Stimulated activated CD8-positive, alpha-beta memory T cell treated with anti-CD3 and anti-CD28 coated beads, Interleukin-4, amount 100 ng/mL, for 24 hours (primary cell): ENCODE data around the gene MYOF.
"Not testable (repeated sequence)": the region's sequence is repeated elsewhere in the genome, so short reads cannot be mapped to it uniquely, and the experiment has no call there.

ENCODE experiments used
- DNase-seq: peaks from one replicate; pipeline ENCODE4 v3.0.0-alpha.2; 2020; ENCODE audit warnings: low read depth

MYOF gene

DNA sequence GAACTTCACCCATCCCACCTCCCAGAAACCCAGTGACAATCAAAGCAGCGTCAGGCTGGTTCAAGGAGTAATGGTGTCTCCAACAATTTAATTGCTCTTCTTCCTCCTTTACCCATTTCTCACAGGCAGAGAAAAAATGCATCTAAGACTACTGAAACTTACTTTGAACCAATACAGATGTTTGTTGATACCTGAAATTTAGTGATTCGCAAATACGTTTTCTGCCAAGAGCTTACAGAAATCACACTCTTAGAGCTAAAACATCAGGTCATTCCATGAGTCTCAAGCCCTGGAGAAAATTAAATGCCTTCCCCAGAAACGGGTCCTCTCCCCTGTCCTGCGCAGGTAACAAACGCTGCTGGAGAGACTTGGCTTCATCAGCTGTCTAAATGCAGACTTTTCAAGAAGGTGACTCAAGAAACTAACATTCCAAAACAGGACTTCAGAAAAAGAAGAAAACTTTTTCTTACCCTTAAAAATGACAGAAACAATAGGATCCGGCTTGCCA lies 443 bp downstream of the MYOF start:
- DNase-seq = no peak

DNA sequence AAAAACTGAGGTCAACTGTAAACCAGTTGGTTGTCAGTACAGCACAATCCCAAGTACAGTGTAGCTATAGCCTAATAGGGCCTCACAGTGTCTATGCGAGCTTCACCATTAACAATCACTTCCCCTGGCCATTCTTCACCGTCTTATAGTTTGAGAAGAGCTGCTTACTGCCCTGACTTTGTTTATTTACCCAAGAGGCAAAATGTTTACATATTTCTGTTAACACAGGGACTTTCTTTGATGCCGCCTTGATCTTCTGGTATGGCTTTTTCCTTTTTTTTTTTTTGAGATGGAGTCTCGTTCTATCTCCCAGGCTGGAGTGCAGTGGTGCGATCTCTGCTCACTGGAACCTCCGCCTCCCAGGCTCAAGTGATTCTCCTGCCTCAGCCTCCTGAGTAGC lies 3.3 kb downstream of the MYOF start:
- no peak for DNase-seq

DNA sequence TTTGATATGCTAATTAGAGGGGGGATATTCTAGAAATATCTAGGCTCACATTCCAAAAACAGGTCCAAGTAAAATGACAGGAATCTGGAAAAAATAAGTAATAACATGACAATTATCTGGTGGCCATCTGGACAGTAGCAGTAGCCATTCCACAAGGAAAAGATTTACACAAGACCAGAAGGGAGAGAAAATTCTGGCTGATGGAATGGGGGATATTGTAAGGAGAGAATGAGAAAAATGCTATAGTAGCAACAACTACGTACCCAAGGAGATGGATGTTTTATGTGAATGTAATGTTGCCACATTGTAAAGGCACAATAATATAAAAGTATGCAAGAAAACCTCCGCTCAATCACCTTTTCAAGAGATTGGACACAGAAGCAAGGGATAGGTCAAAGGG lies 5.4 kb downstream of the MYOF start:
- DNase-seq = no peak

DNA sequence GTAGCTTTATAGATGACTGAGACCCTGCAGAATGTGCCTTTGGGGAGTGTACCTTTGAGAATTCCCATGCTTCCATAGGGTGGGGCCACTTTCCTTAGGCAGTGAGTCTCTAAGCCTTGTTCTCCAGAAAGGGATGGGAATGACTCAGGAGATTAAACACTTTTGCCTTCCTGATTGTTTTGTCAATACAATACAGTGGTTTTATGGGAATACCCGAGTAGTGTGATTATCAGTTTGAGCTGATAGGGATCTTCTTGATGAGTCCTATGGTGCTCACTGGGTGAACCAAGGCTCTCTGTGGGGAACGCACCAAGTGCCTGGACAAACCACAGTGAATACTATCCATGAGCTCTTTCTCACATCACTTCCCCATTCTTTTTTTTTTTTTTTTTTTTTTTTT lies 6.3 kb downstream of the MYOF start:
- DNase-seq = no peak

DNA sequence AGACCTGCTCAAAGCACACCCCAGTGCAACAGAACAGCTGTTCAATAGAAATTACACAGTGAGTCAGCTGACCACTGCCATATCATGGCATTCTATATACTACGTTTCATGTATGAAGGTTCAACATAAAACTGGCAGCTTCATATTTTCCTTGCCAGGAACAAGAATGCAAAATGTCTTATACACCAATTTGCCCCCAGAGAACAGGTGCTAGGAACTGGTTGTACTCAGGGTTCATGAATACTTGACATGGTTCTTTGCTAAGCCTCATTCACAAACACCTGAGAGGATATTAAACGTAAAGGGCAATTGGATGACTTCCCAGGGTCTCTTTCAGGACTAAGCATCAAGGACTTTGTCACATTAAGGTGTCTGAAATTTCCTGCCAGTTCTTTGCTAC lies 6.9 kb downstream of the MYOF start:
- DNase-seq = no peak

DNA sequence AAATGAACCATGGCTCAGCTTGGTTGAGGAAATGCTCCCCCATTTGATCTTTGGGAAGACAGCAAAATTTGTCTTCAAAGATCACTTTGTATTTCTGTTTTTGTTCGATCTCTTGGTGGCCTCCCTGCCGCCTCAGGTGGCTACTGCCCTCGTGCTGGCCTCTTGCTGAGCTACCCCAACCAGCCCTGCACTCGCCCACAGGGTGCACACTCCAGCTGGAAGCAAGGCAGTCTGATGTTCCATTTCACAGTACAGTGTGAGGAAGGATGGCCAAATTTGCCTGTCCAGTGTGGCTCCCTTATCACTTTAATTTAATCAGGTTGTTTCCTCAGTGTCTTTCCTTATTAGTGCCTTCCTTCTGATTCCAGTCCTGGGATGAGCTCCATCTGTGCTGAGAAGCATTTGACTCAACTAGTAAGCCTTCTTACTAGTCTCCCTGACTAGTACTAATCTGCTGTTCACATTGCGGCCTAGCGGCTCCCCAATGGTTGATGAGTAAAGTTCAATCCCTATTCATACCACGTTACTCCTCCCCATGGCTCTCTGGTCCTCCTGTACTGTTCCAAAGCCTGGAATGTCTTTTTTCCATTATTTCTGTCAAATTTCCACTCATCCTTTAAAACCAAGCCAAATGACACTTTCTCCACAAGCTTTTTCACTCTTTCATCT lies 8.2 kb downstream of the MYOF start:
- no peak for DNase-seq

DNA sequence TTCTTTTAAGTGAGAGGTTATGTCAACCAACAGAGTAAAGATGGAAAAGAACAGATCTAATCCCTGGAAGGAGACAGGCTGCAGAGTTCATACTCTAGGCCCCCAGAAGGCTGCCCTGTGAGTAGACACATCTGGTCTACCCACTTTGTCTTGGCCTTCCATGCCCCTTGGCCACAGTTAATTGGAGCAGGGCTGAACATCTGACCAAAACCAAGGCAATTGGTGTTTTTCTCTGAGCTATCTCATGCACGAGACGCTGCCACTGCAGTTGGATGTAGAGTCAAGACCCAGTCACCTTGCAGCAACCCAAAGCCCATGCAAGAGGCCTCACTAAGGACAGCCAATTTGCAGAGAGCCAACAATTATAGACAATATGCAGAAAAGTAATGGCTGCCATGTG lies 9.0 kb downstream of the MYOF start:
- DNase-seq = no peak

DNA sequence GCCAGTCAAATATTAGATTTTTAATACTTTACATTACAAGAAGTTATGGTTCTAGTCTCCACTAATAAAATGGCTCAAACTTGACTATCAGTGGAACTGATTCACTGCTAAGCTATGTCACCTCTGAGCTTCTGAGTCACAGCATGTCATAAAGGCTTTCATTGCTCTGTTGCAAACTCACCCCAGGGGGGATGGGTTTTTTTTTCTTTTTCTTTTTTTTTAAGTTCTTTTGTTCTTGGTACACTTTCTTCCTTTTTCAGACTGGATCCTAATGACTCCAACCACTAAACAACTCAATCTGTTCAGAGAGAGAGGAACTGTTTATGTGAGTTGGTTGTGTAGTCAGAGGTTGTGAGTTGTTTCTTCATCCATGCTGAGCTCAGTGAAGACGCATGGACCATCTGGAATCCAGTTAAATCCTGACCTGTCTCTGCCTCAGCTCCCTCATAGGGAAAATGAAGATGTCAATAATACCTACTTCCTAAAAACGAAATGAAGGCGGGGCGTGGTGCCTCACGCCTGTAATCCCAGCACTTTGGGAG lies 11.0 kb downstream of the MYOF start:
- no peak for DNase-seq

DNA sequence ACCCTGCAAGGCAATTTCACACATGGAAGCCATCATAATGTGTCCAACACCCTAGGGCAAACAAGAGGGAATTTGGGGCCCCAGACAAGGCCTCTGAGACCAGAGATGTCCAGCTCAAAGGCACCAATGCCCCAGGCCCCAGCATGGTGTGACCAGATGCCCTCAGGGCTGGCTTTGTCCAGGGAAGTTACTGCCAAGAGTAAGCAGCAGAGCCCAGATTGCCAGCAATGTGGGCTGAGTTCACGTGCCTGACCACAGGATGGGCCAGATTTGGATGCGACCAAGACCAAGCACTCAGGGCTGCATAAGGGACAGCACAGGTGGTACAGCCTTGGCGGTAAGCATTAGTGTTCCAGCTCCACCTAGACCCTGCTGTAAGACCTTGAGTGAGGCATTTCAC lies 12.7 kb downstream of the MYOF start:
- no peak for DNase-seq

DNA sequence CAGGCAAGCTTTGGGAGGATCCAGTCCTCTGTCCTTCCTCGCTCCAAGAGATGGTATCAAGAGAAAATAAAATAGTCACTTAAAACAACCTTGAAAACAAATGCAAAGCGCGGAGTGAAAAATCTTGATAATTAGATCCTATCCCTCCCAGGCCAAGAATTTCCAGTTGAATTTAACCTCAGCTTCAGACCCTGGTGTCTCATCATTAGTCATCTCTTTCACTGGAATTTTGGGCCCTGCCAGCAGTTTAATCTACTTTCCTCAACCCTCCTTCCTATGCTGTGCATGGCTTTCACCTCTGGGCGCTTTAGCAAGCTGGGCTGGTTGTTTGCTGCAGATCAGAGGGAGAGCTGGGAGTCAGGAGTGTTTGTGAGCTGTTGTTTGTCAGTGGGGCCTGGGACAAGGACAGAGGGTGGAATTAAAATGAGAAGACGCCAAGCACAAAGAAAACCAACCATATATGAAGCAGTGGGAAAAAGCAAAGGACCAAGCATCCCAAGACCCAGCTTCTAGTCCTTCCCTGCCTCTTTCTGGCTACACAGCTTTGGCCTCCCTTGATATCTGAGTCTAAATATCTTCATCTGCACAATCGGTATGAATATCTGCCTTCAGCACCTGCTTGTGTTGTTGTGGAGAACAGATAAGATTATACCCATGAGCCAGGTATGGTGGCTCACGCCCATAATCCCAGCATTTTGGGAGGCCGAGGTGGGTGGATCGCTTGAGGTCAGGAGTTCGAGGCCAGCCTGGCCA lies 13.5 kb downstream of the MYOF start:
- DNase-seq = no peak

DNA sequence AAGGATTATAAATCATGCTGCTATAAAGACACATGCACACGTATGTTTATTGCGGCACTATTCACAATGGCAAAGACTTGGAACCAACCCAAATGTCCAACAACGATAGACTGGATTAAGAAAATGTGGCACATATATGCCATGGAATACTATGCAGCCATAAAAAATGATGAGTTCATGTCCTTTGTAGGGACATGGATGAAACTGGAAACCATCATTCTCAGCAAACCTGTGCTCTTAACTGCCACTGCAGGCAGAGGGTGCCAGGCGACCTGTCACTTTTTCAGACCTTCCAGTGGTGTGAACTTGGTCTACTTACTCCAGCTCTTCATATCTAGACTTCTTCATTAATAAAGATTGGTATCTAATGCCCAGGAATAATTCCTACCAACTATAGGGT lies 14.5 kb downstream of the MYOF start:
- not testable (repeated sequence) for DNase-seq

DNA sequence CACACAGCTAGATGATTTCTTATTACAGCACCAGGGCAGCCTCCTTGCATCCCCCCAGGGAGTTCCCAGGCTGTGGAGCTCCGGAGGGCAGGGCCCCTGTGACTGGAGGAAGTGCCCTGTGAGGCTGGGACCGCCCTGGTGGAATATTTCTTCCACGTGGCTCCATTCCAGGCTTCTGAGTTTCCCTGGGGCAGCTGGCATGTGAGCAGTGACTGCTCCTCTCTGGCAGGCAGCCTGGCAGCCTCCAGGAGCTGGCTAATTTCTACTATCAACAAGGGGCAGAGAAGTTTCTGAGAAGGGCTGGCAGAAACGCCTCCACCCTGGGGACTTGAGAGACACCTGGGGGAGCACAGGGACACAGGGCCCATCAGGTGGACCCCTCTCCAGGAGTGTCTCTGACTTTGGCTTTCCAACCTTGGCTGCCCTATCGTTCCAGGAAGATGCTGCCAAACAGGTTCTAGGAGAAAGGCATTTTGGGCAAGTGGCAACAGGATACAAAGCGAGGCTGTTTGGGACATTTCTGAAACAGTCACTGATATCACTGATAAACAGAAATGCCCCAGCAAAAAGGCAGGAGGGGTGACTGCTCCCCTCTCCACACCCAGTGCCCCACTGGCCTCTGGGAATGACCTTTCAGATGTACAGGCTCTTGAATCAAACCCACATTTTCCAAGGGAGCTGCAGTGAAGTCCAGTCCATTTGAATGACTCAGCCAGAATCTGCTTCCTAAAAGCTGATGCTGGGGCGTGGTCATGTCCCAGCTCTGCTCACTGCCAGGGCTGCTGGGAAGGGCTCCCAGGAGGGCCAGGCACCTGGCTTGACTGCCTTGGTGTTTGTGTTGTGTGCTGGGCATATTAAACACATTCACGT lies 16.1 kb downstream of the MYOF start:
- DNase-seq = no peak

DNA sequence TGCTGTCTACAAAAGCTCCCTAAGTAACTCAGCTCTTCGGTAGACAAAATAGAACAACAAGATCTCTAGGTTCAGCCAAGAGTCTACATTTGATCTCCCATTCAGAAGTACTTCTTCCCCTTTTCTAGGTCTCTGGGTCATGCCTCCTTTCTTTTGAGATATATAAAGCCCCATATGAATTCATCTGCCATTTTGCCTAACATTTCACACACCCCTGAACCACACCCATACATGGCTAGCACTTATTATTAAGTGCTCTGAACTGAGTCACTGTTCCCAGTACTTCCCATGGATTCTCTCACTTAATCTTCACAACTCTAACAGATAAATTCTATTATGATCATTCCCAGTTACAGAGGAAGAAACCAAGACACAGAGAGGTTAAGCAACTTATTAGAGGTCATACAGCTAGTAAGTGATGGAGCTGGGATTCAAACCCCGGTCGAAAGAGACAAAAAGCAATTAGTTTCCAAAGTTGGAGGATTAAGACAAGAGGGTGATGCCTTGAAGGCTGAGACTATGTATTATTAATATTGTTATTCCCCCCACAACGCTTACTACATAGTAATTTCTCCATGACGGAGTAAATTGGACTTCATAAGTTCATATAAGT lies 17.3 kb downstream of the MYOF start:
- no peak for DNase-seq

DNA sequence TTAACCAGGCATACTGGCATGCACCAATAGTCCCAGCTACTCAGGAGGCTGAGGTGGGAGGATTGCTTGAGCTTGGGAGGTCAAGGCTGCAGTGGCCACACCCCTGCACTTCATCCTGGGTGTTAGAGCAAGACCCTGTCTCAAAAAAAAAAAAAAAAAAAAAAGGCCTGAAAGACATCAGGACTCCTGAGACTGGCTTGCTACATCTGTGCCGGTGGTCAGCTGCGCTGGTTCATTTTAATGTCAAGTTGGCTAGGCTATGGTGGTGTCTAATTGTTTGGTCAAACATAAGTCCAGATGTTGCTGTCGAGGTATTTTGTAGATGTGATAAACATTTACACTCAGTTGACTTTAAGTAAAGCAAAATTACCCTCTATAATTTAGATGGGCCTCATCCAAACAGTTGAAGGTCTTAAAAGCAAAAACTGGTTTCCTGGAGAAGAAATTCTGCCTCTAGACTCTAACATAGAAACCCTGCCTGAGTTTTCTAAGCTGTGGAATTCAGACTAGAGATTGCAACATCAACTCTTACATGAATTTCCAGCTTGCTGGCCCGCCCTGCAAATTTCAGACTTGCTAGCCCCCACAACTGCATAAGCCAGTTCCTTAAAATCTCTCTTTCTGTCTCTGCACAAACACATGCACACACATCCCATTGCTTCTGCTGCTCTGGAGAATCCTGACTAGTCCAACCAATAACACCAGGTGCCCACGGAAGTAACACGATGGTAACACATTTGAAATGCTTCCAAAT lies 18.2 kb downstream of the MYOF start:
- DNase-seq = no peak

DNA sequence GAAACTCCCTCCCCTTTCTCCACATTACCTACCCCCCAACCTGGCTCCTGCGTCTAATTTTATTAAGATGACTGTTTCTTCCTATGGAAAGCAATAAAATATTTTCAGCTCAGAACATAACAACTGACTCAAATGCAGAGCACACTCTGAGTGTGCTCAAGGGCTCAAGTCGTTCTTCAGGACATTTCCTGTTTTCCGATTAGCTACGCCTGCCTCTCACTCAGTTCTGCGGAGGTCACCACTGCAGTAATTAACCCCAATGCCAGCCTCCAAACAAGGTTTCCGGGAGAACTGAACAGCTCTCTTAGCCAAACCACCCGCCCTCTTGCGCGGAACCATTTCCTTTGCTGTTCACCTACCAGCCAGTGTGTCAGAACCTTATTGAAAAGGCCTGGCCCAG lies 19.3 kb downstream of the MYOF start:
- no peak for DNase-seq

DNA sequence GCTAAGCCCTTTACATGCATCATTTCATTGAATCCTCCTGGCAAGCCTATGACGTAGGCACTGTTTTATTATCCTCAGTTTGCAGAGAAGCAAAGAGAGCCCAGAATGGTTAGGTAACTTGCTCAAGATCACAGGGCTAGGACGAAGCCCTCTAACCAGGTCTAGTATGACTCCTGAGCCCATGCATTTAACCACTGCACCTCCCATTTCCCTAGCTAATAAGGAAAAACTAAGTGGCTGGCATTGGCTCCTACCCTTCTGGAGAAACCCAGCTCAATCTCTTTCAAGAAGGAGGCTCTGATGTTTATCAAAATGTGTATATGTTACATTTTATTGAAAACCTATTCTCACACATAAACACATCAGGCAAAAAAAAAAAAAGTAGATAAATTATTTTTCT lies 19.8 kb downstream of the MYOF start:
- no peak for DNase-seq

DNA sequence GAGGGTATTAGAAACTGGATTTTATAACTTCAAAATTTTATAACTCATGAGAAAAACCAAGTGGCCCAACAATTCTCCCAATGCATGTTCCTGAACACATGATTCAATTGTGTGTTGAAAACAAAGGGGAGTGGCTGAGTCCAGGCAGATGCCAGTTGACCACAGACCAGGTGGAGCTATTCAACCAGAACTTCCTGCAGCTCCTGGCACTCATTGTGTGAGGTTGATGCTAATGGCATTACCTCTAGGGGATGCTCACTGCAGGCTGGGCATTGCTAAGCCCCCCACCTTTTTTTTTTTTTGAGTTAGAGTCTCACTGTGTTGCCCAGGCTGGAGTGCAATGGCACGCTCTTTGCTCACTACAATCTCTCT lies 20.3 kb downstream of the MYOF start:
- DNase-seq = no peak

DNA sequence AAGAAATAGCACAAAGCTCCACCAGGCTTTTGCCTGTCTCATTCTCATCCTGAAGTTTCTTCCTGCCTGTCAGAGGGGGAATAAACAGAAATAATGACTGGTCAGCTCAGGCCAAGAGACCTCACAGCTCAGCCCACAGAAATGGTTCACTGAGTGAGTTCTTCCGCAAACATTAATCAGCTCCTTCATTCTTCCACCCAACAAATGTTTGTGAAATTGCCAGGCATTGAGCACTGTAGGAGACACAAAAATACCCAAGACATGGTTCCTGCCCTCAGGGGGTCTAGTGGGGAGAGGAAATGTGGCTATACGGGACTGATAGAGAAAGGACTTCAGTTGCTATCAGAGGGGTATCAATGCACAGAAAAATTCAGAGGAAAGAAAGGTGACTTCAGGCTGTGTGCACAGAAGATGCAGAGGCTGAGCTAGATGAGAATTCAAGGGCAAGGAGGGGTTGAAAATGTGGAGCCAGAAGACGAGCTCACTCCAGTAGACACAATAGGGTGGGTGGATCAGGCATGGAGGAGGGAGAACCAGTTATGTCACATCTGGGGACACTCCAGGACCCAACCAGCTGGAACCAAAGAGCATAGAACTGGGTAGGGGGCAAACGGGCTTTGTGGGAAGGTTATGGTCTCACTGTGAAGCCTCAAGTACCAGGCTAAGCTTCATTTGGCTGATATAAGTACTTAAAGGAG lies 20.9 kb downstream of the MYOF start:
- no peak for DNase-seq

DNA sequence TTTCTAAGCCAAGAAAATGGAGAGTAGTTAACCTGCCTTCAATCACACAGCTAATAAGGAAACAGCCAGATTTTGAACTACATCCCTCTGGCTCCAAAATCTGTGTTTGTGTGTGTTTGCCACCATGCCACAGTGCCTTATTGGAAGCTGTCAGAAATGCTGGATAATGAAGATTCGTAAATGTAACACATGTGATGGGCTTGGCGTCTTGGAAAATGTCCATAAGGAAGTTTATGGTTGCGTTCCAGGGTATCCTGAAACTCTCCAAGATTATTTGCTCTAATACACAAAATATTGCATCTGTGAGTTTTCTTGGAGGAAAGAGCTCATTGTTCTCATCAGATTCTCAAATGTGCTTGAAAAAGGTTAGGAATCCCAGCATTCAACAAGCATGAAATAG lies 22.7 kb downstream of the MYOF start:
- no peak for DNase-seq

DNA sequence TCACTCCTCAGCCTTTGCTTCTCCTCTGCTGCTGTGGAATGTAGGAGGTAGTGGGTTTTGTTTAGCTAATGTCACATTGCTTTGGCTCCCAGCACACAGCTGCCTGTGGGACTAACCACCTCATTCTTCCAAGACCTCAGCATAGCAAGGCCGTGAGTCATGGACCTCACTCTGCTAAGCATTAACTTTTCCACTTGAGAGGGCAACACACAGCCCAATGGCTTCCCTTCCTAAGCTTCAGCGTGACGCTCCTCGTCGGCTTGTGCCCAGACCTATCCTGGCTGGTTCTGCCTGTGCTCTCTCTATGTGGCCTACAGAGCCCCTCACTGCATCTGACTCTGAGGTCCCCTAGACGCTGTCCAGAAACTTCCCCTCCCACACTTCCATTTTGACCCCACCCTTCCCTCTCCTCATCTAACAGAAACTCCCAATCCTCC lies 23.3 kb downstream of the MYOF start:
- no peak for DNase-seq

DNA sequence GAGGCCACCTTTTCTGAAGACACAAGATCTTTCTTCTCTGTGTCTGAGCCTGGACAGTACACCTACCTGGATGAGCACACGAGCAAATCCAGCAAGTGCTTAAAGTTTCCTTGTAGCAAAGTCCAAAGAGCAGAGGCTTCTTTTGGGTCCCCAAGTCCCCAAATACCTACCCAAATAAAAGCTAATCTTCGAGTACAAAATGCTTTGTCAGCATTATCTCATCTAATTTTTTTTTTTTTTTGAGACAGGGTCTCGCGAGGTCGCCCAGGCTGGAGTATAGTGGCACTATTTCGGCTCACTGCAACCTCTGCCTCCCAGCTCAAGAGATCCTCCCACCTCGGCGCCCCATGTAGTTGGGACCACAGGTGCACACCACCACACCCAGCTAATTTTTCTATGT lies 24.6 kb downstream of the MYOF start:
- DNase-seq = no peak
